HG03095 (cell line): ENCODE data around the gene TNRC18.

ENCODE experiments used
- ATAC-seq: cut with Tn5 transposase; IDR thresholded peaks from one replicate; pipeline ENCODE4 v1.9.1; 2021; ENCODE audit warnings: moderate library complexity; ENCODE audit not compliant: unreplicated experiment

The TNRC18 gene

GRCh38 chr7:5450549-5451327, 27.1 kb upstream of the TNRC18 start:
- no peak for ATAC-seq

- no peak for ATAC-seq
Measured at GRCh38 chr7:5448378-5449037, 24.9 kb upstream of the TNRC18 start.

- ATAC-seq = no peak
Measured at GRCh38 chr7:5445981-5446594, 22.5 kb upstream of the TNRC18 start.

GRCh38 chr7:5443678-5444077, 20.0 kb upstream of the TNRC18 start:
- no peak for ATAC-seq

- no peak for ATAC-seq
Measured at GRCh38 chr7:5442757-5443305, 19.2 kb upstream of the TNRC18 start.

GRCh38 chr7:5441840-5442503, 18.3 kb upstream of the TNRC18 start:
- ATAC-seq = no peak

- no peak for ATAC-seq
Measured at GRCh38 chr7:5439572-5440496, 16.2 kb upstream of the TNRC18 start.

- no peak for ATAC-seq
Measured at GRCh38 chr7:5439209-5439571, 15.6 kb upstream of the TNRC18 start.

GRCh38 chr7:5437987-5438386, 14.4 kb upstream of the TNRC18 start:
- no peak for ATAC-seq

GRCh38 chr7:5437348-5437892, 13.8 kb upstream of the TNRC18 start:
- ATAC-seq = no peak

- no peak for ATAC-seq
Measured at GRCh38 chr7:5436003-5436678, 12.5 kb upstream of the TNRC18 start.

GRCh38 chr7:5435291-5436002, 11.8 kb upstream of the TNRC18 start:
- no peak for ATAC-seq

GRCh38 chr7:5433181-5433580, 9.5 kb upstream of the TNRC18 start:
- no peak for ATAC-seq

GRCh38 chr7:5432691-5433090, 9.1 kb upstream of the TNRC18 start:
- no peak for ATAC-seq

GRCh38 chr7:5431560-5432015, 8.0 kb upstream of the TNRC18 start:
- ATAC-seq = no peak

- no peak for ATAC-seq
Measured at GRCh38 chr7:5430612-5430947, 6.9 kb upstream of the TNRC18 start.

GRCh38 chr7:5429857-5430611, 6.4 kb upstream of the TNRC18 start:
- no peak for ATAC-seq

GRCh38 chr7:5429253-5429856, 5.7 kb upstream of the TNRC18 start:
- ATAC-seq = no peak
